ENCODE measurements around the gene TAP1. TPM values are rescaled to one million over a fixed set of nuclear protein-coding genes. Genes with fewer than 3 reads are reported as not detected.

The TAP1 gene
- total and polyA plus RNA-seq, 4 donors, result 15.3 to 21.3 (median 20.2) TPM

- H3K9me3 ChIP-seq (ENCODE audit: control insufficient read depth, insufficient read depth, low read length), result no peaks in the 10 kb centered on the region
- H3K27ac ChIP-seq (ENCODE audit: low read depth, low read length), result no peak overlapping the region
- no peak overlapping the region for H3K4me3 ChIP-seq (ENCODE audit: low read depth, low read length)
- no peaks in the 10 kb centered on the region for H3K4me1 ChIP-seq (ENCODE audit: control insufficient read depth, insufficient read depth, low read length)
- H3K27me3 ChIP-seq (ENCODE audit: control insufficient read depth, insufficient read depth, low read length), result peaks cover 40% of the 10 kb centered on the region
- no peak for DNase-seq (ENCODE audit: low read depth in 4 of 6, low spot score in 6 of 6)
- H3K36me3 ChIP-seq (ENCODE audit: control insufficient read depth, insufficient read depth, low read length), result no peaks in the 10 kb centered on the region
- 75% methylated on average over 5 of the region's 10 CpGs for WGBS (ENCODE audit: insufficient coverage)
These were observed 12.4 kb upstream of the TAP1 start for GRCh38 chr6:32865724-32866443.

- Histone ChIP-seq H3K4me3 (ENCODE audit: low read depth, low read length) (no peak overlapping the region), H3K36me3 (ENCODE audit: control insufficient read depth, insufficient read depth, low read length) (no peaks in the 10 kb centered on the region), H3K27ac (ENCODE audit: low read depth, low read length) (no peak overlapping the region), H3K4me1 (ENCODE audit: control insufficient read depth, insufficient read depth, low read length) (no peaks in the 10 kb centered on the region), H3K9me3 (ENCODE audit: control insufficient read depth, insufficient read depth, low read length) (no peaks in the 10 kb centered on the region), H3K27me3 (ENCODE audit: control insufficient read depth, insufficient read depth, low read length) (peaks cover 31% of the 10 kb centered on the region)
- no peak for DNase-seq (ENCODE audit: low read depth in 4 of 6, low spot score in 6 of 6)
- no CpG with 5 or more reads among the region's 3 CpGs for WGBS (ENCODE audit: insufficient coverage)
These were observed 9.2 kb upstream of the TAP1 start for GRCh38 chr6:32862725-32863124.

GRCh38 chr6:32860674-32861073 is 7.2 kb upstream of the TAP1 start:
- no CpG with 5 or more reads among the region's 1 CpG for WGBS (ENCODE audit: insufficient coverage)
- no peaks in the 10 kb centered on the region for H3K4me1 ChIP-seq (ENCODE audit: control insufficient read depth, insufficient read depth, low read length)
- H3K36me3 ChIP-seq (ENCODE audit: control insufficient read depth, insufficient read depth, low read length), result no peaks in the 10 kb centered on the region
- no peak overlapping the region for H3K27ac ChIP-seq (ENCODE audit: low read depth, low read length)
- DNase-seq (ENCODE audit: low read depth in 4 of 6, low spot score in 6 of 6), result no peak
- H3K9me3 ChIP-seq (ENCODE audit: control insufficient read depth, insufficient read depth, low read length), result no peaks in the 10 kb centered on the region
- peaks cover 24% of the 10 kb centered on the region for H3K27me3 ChIP-seq (ENCODE audit: control insufficient read depth, insufficient read depth, low read length)
- H3K4me3 ChIP-seq (ENCODE audit: low read depth, low read length), result no peak overlapping the region

- H3K36me3 ChIP-seq (ENCODE audit: control insufficient read depth, insufficient read depth, low read length), result no peaks in the 10 kb centered on the region
- H3K4me3 ChIP-seq (ENCODE audit: low read depth, low read length), result no peak overlapping the region
- DNase-seq (ENCODE audit: low read depth in 4 of 6, low spot score in 6 of 6), result no peak
- H3K27me3 ChIP-seq (ENCODE audit: control insufficient read depth, insufficient read depth, low read length), result peaks cover 33% of the 10 kb centered on the region
- 86% methylated on average over 5 of the region's 5 CpGs for WGBS (ENCODE audit: insufficient coverage)
- no peaks in the 10 kb centered on the region for H3K9me3 ChIP-seq (ENCODE audit: control insufficient read depth, insufficient read depth, low read length)
- peaks cover 16% of the 10 kb centered on the region for H3K4me1 ChIP-seq (ENCODE audit: control insufficient read depth, insufficient read depth, low read length)
- no peak overlapping the region for H3K27ac ChIP-seq (ENCODE audit: low read depth, low read length)
These were observed 4.7 kb upstream of the TAP1 start for GRCh38 chr6:32858194-32858593.

- Histone ChIP-seq H3K27me3 (ENCODE audit: control insufficient read depth, insufficient read depth, low read length) (peaks cover 38% of the 10 kb centered on the region), H3K4me1 (ENCODE audit: control insufficient read depth, insufficient read depth, low read length) (peaks cover 25% of the 10 kb centered on the region), H3K27ac (ENCODE audit: low read depth, low read length) (no peak overlapping the region), H3K36me3 (ENCODE audit: control insufficient read depth, insufficient read depth, low read length) (no peaks in the 10 kb centered on the region), H3K9me3 (ENCODE audit: control insufficient read depth, insufficient read depth, low read length) (no peaks in the 10 kb centered on the region), H3K4me3 (ENCODE audit: low read depth, low read length) (no peak overlapping the region)
- DNase-seq (ENCODE audit: low read depth in 4 of 6, low spot score in 6 of 6), result no peak
- 89% methylated on average over 9 of the region's 14 CpGs for WGBS (ENCODE audit: insufficient coverage)
These were observed 3.8 kb upstream of the TAP1 start for GRCh38 chr6:32857156-32857891.

GRCh38 chr6:32855467-32856174 is 2.1 kb upstream of the TAP1 start:
- peaks cover 39% of the 10 kb centered on the region for H3K27me3 ChIP-seq (ENCODE audit: control insufficient read depth, insufficient read depth, low read length)
- no peak overlapping the region for H3K27ac ChIP-seq (ENCODE audit: low read depth, low read length)
- WGBS (ENCODE audit: insufficient coverage), result 97% methylated on average over 3 of the region's 8 CpGs
- H3K9me3 ChIP-seq (ENCODE audit: control insufficient read depth, insufficient read depth, low read length), result no peaks in the 10 kb centered on the region
- peaks cover 4% of the 10 kb centered on the region for H3K36me3 ChIP-seq (ENCODE audit: control insufficient read depth, insufficient read depth, low read length)
- no peak overlapping the region for H3K4me3 ChIP-seq (ENCODE audit: low read depth, low read length)
- H3K4me1 ChIP-seq (ENCODE audit: control insufficient read depth, insufficient read depth, low read length), result peaks cover 30% of the 10 kb centered on the region
- no peak for DNase-seq (ENCODE audit: low read depth in 4 of 6, low spot score in 6 of 6)

- peaks cover 30% of the 10 kb centered on the region for H3K4me1 ChIP-seq (ENCODE audit: control insufficient read depth, insufficient read depth, low read length)
- H3K27me3 ChIP-seq (ENCODE audit: control insufficient read depth, insufficient read depth, low read length), result peaks cover 39% of the 10 kb centered on the region
- H3K36me3 ChIP-seq (ENCODE audit: control insufficient read depth, insufficient read depth, low read length), result peaks cover 6% of the 10 kb centered on the region
- H3K9me3 ChIP-seq (ENCODE audit: control insufficient read depth, insufficient read depth, low read length), result no peaks in the 10 kb centered on the region
- WGBS (ENCODE audit: insufficient coverage), result 11% methylated on average over 17 of the region's 24 CpGs
- peak overlapping the region; percentile 99 for H3K27ac ChIP-seq (ENCODE audit: low read depth, low read length)
- peak in 1 of 6 donors; percentile 21 for DNase-seq (ENCODE audit: low read depth in 4 of 6, low spot score in 6 of 6)
- H3K4me3 ChIP-seq (ENCODE audit: low read depth, low read length), result peak overlapping the region; percentile 86
These were observed 1.1 kb upstream of the TAP1 start for GRCh38 chr6:32854376-32855178.

GRCh38 chr6:32852844-32853540 is 512 bp downstream of the TAP1 start:
- H3K4me1 ChIP-seq (ENCODE audit: control insufficient read depth, insufficient read depth, low read length), result peaks cover 30% of the 10 kb centered on the region

More at GRCh38 chr6:32852844-32853540, 512 bp downstream of the TAP1 start:
- Histone ChIP-seq H3K36me3 (ENCODE audit: control insufficient read depth, insufficient read depth, low read length) (peaks cover 9% of the 10 kb centered on the region), H3K4me3 (ENCODE audit: low read depth, low read length) (peak overlapping the region; percentile 86), H3K27me3 (ENCODE audit: control insufficient read depth, insufficient read depth, low read length) (peaks cover 37% of the 10 kb centered on the region), H3K9me3 (ENCODE audit: control insufficient read depth, insufficient read depth, low read length) (no peaks in the 10 kb centered on the region), H3K27ac (ENCODE audit: low read depth, low read length) (peak overlapping the region; percentile 99)
- DNase-seq (ENCODE audit: low read depth in 4 of 6, low spot score in 6 of 6), result peak in 3 of 6 donors; percentile 17 to 62 (median 37)
- 1% methylated on average over 41 of the region's 41 CpGs for WGBS (ENCODE audit: insufficient coverage)

Data from spinal cord (tissue), 10 donors.